GM23248 (cell line): ENCODE measurements around the gene IKZF1. TPM values are rescaled to one million over a fixed set of nuclear protein-coding genes. Genes with fewer than 3 reads are reported as not detected.

Experiments
- DNase-seq: peaks from one replicate; pipeline ENCODE4 v3.0.0-alpha.2; 2015
- H2AFZ ChIP-seq: fragments of 200-600 bp; sonication (generic); 2 replicates; pipeline ENCODE4 v1.6.1; 2016; ENCODE audit warnings: antibody characterized with exemption
- H3F3A ChIP-seq: fragments of 200-600 bp; sonication (generic); 2 replicates; pipeline ENCODE4 v1.6.1; 2016; ENCODE audit warnings: mild to moderate bottlenecking, antibody characterized with exemption, mixed run types; ENCODE audit not compliant: insufficient read depth
- H3K27ac ChIP-seq: fragments of 200-600 bp; sonication (generic); 2 replicates; pipeline ENCODE4 v1.5.1; 2016; ENCODE audit warnings: mild to moderate bottlenecking
- H3K27me3 ChIP-seq: fragments of 200-600 bp; sonication (generic); replicated peaks from 2 replicates; pipeline ENCODE4 v1.6.1; 2016; ENCODE audit warnings: mild to moderate bottlenecking; ENCODE audit not compliant: insufficient read depth
- H3K36me3 ChIP-seq: fragments of 200-600 bp; sonication (generic); 2 replicates; pipeline ENCODE4 v1.6.1; 2016; ENCODE audit warnings: low read depth, mild to moderate bottlenecking
- H3K4me1 ChIP-seq: fragments of 200-600 bp; sonication (generic); 2 replicates; pipeline ENCODE4 v1.6.1; 2016; ENCODE audit warnings: mild to moderate bottlenecking; ENCODE audit not compliant: insufficient read depth
- H3K4me2 ChIP-seq: fragments of 200-600 bp; sonication (generic); one replicate; pipeline ENCODE4 v1.6.1; 2016; ENCODE audit warnings: mild to moderate bottlenecking; ENCODE audit not compliant: unreplicated experiment
- H3K4me3 ChIP-seq: fragments of 200-600 bp; sonication (generic); 2 replicates; pipeline ENCODE4 v1.5.1; 2016; ENCODE audit warnings: mild to moderate bottlenecking
- H3K79me2 ChIP-seq: fragments of 200-600 bp; sonication (generic); 2 replicates; pipeline ENCODE4 v1.6.1; 2016; ENCODE audit warnings: mild to moderate bottlenecking; ENCODE audit not compliant: insufficient read depth
- H3K9ac ChIP-seq: fragments of 200-600 bp; sonication (generic); 2 replicates; pipeline ENCODE4 v1.6.1; 2016; ENCODE audit warnings: mild to moderate bottlenecking
- H3K9me2 ChIP-seq: fragments of 200-600 bp; sonication (generic); 2 replicates; pipeline ENCODE4 v1.6.1; 2016; ENCODE audit warnings: mixed run types, mild to moderate bottlenecking, moderate library complexity; ENCODE audit not compliant: insufficient read depth
- H3K9me3 ChIP-seq: fragments of 200-600 bp; sonication (generic); one replicate; pipeline ENCODE4 v1.6.1; 2017; ENCODE audit warnings: low read depth
- H4K20me1 ChIP-seq: fragments of 200-600 bp; sonication (generic); 2 replicates; pipeline ENCODE4 v1.6.0; 2016; ENCODE audit not compliant: insufficient read depth
- EZH2 ChIP-seq: fragments of 200-600 bp; sonication (generic); IDR thresholded peaks from 2 replicates; pipeline ENCODE4 v1.6.1; 2018; ENCODE audit warnings: antibody characterized with exemption, mild to moderate bottlenecking; ENCODE audit not compliant: insufficient read depth, poor library complexity, severe bottlenecking
- EZH2phosphoT487 ChIP-seq: fragments of 200-600 bp; sonication (generic); IDR thresholded peaks from 2 replicates; pipeline ENCODE4 v1.6.1; 2018; ENCODE audit warnings: antibody characterized with exemption, moderate library complexity, mild to moderate bottlenecking, low read depth; ENCODE audit not compliant: insufficient read depth
- WGBS, 2 experiments: methylation state at CpG; one replicate each; pipeline ENCODE4 v1.1.6; 2015 to 2017; ENCODE audit warnings: low lambda C conversion rate in 2 of 2, low coverage in 1 of 2; ENCODE audit errors: missing lambda C conversion rate in 2 of 2; 5-methylcytosine and 5-hydroxymethylcytosine counted together
- in situ Hi-C: fragments of 300-500 bp; cut with MboI; formaldehyde crosslinking; loops from 2 replicates; pipeline ENCODE4 v1.15.0; 2020
- polyA plus RNA-seq: library from polyadenylated mRNA; unstranded; fragments of >200 nt; fragmentation: Nextera tagmentation; extraction: Ambion mirVana; gene quantifications from 2 replicates; pipeline ENCODE4 v1.2.1, GENCODE V29; 2016
- total RNA-seq: library from RNA; depleted of rRNA; stranded (reverse); fragments of >200 nt; shearing (Covaris generic); gene quantifications from 2 replicates; pipeline ENCODE4 v1.2.3, GENCODE V29; 2014

The IKZF1 gene
- total and polyA plus RNA-seq, 2 experiments from 2014 or later = not detected

GRCh38 chr7:50348469-50349162 is 44.1 kb downstream of the IKZF1 start:
- TF ChIP-seq EZH2phosphoT487 (no peak), EZH2 (no peak)
- in situ Hi-C loops = no loop called here
- Histone ChIP-seq H3K36me3 (no peaks in the 10 kb centered on the region), H3K4me3 (no peak overlapping the region), H3K79me2 (no peaks in the 10 kb centered on the region), H3K9me2 (no peaks in the 10 kb centered on the region), H3K9me3 (no peaks in the 10 kb centered on the region), H3K9ac (no peak overlapping the region), H3K4me1 (no peaks in the 10 kb centered on the region), H4K20me1 (no peaks in the 10 kb centered on the region), H3K4me2 (no peak overlapping the region), H2AFZ (no peak overlapping the region), H3K27ac (no peak overlapping the region), H3K27me3 (peaks cover 71% of the 10 kb centered on the region), H3F3A (no peaks in the 10 kb centered on the region)
- 27 to 31% methylated on average over 8 of the region's 8 CpGs for WGBS, 2 experiments
- DNase-seq = no peak

DNA sequence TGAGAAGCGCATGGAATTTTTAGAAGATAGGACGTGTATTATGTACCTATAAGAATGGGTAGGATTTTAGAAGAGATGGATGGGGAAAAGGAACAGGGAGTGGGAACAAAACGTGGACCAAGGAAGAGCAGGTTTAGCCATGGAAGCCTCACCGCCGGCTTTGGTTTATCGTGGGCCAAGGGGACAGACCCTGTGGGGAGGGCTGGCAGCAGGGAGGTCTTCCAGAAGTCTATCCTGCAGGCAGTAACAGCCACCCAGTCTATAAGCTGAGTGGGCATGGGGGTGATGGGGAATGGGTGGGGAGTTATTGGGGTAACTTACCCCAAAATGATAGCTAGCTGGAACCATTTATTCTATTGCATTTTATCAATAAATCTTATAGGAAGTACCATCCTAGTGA is 44.9 kb downstream of the IKZF1 start:
- no peaks in the 10 kb centered on the region for H3K9me2 ChIP-seq
- in situ Hi-C loops = no loop called here
- H2AFZ ChIP-seq = no peak overlapping the region
- no peaks in the 10 kb centered on the region for H3K36me3 ChIP-seq
- H3K9me3 ChIP-seq = no peaks in the 10 kb centered on the region
- H3K9ac ChIP-seq = no peak overlapping the region
- DNase-seq = no peak
- 25 to 30% methylated on average over 6 of the region's 6 CpGs for WGBS, 2 experiments
- no peak for TF ChIP-seq EZH2
- no peak for TF ChIP-seq EZH2phosphoT487
- H3K4me1 ChIP-seq = no peaks in the 10 kb centered on the region
- H4K20me1 ChIP-seq = no peaks in the 10 kb centered on the region
- H3F3A ChIP-seq = no peaks in the 10 kb centered on the region
- H3K27me3 ChIP-seq = peaks cover 65% of the 10 kb centered on the region
- H3K4me2 ChIP-seq = no peak overlapping the region
- no peak overlapping the region for H3K27ac ChIP-seq
- no peaks in the 10 kb centered on the region for H3K79me2 ChIP-seq
- H3K4me3 ChIP-seq = no peak overlapping the region

DNA sequence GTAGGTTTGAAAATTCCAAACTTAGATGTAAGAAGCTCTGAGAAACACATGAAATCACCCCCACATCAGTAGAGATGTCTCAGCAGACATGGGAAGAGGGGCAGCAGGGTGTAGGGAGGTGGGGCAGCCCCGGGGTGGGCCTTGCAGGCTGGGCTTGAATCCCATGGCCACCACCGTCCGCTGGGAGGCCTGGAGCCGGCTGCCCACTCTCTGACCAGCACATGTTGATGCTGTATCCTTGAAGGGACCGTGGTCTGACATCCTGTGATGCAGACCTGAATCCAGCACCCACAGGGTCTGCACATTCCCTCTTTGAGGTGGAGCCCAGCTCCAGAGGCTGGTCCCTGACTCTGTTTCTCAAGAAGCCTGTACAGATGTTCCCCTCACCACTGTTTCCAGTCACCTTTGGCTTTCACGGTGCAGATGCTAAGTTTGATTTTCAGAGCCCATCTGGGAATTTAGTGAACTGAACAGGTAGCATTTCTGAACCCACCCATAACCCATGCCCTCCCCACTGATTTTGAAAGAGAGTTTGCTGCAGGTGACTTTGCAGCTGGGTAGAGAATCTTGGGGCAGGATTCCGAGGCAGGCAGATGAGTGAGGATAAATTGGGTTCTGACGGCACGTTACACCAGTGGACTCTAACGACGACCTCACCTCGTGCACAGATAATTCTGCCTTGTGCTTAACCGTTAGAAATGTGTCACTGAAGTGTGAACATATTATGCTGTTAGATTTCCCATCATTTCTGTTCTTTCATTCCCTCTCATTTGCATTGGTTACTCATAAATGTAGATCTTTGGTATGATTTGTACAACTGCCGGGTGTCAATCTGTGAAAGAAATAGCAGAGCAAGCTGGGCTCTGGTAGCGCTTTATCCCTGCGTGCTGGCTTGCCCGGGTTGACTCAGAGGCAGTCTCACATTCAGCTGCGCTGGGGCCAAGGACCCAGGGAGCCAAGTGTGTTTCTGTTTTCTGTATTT is 45.7 kb downstream of the IKZF1 start:
- H3K36me3 ChIP-seq = no peaks in the 10 kb centered on the region
- H3K9me3 ChIP-seq = no peaks in the 10 kb centered on the region
- H3K4me1 ChIP-seq = no peaks in the 10 kb centered on the region
- in situ Hi-C loops = no loop called here
- peaks cover 56% of the 10 kb centered on the region for H3K27me3 ChIP-seq
- H3K79me2 ChIP-seq = no peaks in the 10 kb centered on the region
- no peak overlapping the region for H3K4me2 ChIP-seq
- no peak for TF ChIP-seq EZH2phosphoT487
- TF ChIP-seq EZH2 = no peak
- no peaks in the 10 kb centered on the region for H3F3A ChIP-seq
- H3K4me3 ChIP-seq = no peak overlapping the region
- no peak overlapping the region for H2AFZ ChIP-seq
- no peak overlapping the region for H3K27ac ChIP-seq
- no peaks in the 10 kb centered on the region for H4K20me1 ChIP-seq
- H3K9me2 ChIP-seq = no peaks in the 10 kb centered on the region
- H3K9ac ChIP-seq = no peak overlapping the region
- 30 to 41% methylated on average over 18 of the region's 18 CpGs for WGBS, 2 experiments
- no peak for DNase-seq

- Histone ChIP-seq H3K27ac (no peak overlapping the region), H3K9ac (no peak overlapping the region), H3K9me3 (no peaks in the 10 kb centered on the region), H3F3A (no peaks in the 10 kb centered on the region), H4K20me1 (no peaks in the 10 kb centered on the region), H2AFZ (no peak overlapping the region), H3K36me3 (no peaks in the 10 kb centered on the region), H3K4me1 (no peaks in the 10 kb centered on the region), H3K4me2 (no peak overlapping the region), H3K27me3 (peaks cover 53% of the 10 kb centered on the region), H3K9me2 (no peaks in the 10 kb centered on the region), H3K79me2 (no peaks in the 10 kb centered on the region), H3K4me3 (no peak overlapping the region)
- TF ChIP-seq EZH2 (no peak), EZH2phosphoT487 (no peak)
- WGBS, 2 experiments = 29 to 33% methylated on average over 2 of the region's 2 CpGs
- in situ Hi-C loops = no loop called here
- no peak for DNase-seq
These were observed 46.8 kb downstream of the IKZF1 start for GRCh38 chr7:50351267-50351666.
